ENCODE results near the gene ETV4. TPM values are rescaled to one million over a fixed set of nuclear protein-coding genes. Genes with fewer than 3 reads are reported as not detected.

The ETV4 gene
- total RNA-seq, 1 donor from 2014 or later, result 63.9 TPM

DNA sequence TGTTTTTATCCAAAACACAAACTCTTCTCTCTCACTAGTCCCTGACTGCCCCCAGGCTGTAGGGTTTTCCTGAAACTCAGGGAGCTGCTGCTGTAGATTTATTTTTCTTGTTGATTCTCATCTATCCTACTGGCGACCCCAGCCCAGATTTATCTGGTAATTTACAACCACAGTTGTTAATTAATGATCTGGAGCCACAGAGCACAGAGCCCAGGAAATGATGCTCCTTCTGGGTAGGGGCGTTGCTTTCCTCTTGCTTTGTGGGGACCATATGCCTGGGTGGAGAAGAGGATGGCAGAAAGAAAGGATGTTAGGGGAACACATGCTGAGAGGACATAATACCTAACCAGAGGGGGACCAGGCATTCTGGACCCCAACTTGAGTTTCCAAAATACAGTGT is 7.4 kb upstream of the ETV4 start:
- H3K4me3 ChIP-seq (ENCODE audit: low read depth, low read length), result no peak overlapping the region
- DNase-seq (ENCODE audit: low read depth), result no peak
- TF ChIP-seq, protein P1, sequence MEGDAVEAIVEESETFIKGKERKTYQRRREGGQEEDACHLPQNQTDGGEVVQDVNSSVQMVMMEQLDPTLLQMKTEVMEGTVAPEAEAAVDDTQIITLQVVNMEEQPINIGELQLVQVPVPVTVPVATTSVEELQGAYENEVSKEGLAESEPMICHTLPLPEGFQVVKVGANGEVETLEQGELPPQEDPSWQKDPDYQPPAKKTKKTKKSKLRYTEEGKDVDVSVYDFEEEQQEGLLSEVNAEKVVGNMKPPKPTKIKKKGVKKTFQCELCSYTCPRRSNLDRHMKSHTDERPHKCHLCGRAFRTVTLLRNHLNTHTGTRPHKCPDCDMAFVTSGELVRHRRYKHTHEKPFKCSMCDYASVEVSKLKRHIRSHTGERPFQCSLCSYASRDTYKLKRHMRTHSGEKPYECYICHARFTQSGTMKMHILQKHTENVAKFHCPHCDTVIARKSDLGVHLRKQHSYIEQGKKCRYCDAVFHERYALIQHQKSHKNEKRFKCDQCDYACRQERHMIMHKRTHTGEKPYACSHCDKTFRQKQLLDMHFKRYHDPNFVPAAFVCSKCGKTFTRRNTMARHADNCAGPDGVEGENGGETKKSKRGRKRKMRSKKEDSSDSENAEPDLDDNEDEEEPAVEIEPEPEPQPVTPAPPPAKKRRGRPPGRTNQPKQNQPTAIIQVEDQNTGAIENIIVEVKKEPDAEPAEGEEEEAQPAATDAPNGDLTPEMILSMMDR (conservative IDR thresholded peaks at IDR 0.05; ENCODE audit: low read depth, low read length), result no peak

DNA sequence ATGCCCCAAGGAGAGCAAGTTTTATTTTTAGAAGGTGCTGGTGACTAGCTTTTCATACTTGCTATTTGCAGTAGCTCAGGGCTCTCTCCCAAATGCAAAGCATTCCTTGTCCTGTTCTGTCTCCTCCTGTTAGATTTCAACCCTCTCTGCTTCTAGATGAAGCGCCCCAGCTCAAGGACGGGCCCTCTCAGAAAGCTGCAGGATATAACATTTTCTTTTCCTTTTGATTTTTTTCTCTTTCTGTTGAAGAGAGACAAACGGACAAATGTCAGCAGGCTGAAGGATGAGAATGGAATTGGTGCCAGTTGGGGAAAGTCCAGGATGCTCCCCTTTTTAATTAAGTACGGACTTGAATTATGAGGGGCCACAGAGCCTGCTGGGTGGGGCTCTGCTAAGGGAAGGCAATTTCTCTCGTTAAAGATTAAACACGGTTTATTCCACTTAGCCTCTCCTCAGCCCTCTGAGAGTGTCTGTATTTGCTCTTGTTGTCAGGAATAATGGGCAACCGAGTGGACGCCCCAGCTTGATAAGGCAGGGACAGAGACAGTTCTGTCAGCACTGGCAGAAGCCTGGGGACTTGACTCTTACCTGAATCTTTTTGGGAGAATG is 6.2 kb upstream of the ETV4 start:
- H3K4me3 ChIP-seq (ENCODE audit: low read depth, low read length), result no peak overlapping the region
- no peak for DNase-seq (ENCODE audit: low read depth)
- TF ChIP-seq, protein P1 (conservative IDR thresholded peaks at IDR 0.05; ENCODE audit: low read depth, low read length), result no peak

DNA sequence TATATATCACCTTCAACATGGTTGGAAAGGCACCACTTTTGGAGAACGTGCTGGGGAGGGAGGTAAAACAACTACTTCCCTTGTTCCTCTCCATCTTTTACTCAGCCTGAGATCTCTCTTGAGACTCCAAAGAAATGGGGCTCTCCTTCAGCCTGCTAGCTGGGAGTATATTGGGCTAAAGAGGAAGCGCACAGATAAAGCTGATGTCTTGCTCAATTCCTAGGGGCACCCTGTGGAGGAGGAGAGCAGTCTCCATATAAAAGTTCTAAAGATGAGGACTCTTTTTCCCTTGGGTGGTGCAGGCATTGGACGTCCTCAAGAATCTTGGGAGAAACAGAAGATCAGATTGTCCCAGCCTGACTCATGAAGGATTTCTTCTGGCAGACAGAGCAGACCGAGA is 4.6 kb upstream of the ETV4 start:
- TF ChIP-seq, protein P1 (conservative IDR thresholded peaks at IDR 0.05; ENCODE audit: low read depth, low read length), result no peak
- DNase-seq (ENCODE audit: low read depth), result no peak
- no peak overlapping the region for H3K4me3 ChIP-seq (ENCODE audit: low read depth, low read length)

DNA sequence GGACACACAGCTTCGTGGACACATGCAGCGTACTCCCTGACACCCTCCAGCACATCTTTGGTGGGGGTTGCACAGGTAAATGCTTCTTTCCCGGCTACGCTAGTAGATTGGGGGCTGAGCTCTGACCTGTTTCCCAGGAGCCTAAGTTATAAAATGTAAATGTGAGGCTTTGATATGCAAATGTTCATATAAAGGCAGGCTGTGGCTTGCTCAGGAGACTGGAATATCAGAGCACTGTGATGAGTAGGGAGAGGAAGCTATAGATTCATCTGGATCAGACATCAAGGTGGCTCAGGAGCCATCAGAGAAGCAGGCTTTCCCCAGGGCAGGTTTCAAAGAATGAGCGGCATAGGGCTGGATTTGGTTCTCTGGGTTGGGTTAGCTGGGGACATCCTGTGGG is 3.4 kb upstream of the ETV4 start:
- no peak overlapping the region for H3K4me3 ChIP-seq (ENCODE audit: low read depth, low read length)
- no peak for DNase-seq (ENCODE audit: low read depth)
- TF ChIP-seq, protein P1 (conservative IDR thresholded peaks at IDR 0.05; ENCODE audit: low read depth, low read length), result no peak

- no peak overlapping the region for H3K4me3 ChIP-seq (ENCODE audit: low read depth, low read length)
- no peak for DNase-seq (ENCODE audit: low read depth)
- TF ChIP-seq, protein P1 (conservative IDR thresholded peaks at IDR 0.05; ENCODE audit: low read depth, low read length), result no peak
These were observed 2.7 kb upstream of the ETV4 start for GRCh38 chr17:43548689-43549379.

GRCh38 chr17:43547659-43548256 is 1.6 kb upstream of the ETV4 start:
- DNase-seq (ENCODE audit: low read depth), result no peak
- no peak overlapping the region for H3K4me3 ChIP-seq (ENCODE audit: low read depth, low read length)
- TF ChIP-seq, protein P1 (conservative IDR thresholded peaks at IDR 0.05; ENCODE audit: low read depth, low read length), result no peak
